Upper lobe of left lung (tissue), 6 donors: Measurements from ENCODE around the gene SAMD4A. TPM values are rescaled to one million over a fixed set of nuclear protein-coding genes. Genes with fewer than 3 reads are reported as not detected.

Experiments
- ATAC-seq, 2 donors: fragments of 200-7000 bp; cut with Tn5 transposase; one replicate each; pipeline ENCODE4 v1.9.1; 2022; ENCODE audit warnings: mild to moderate bottlenecking in 2 of 2, moderate library complexity in 2 of 2; ENCODE audit not compliant: low FRiP score in 2 of 2
- DNase-seq, 2 donors: peaks; one replicate each; pipeline ENCODE4 v3.0.0-alpha.2; 2019 to 2020
- H3K27ac ChIP-seq, 4 donors: fragments of 200-600 bp; sonication (generic); one replicate each; pipeline ENCODE4 v1.5.1; 2016 to 2019
- H3K27me3 ChIP-seq, 4 donors: fragments of 200-600 bp; sonication (generic); one replicate each; pipeline ENCODE4 v1.5.1; 2017 to 2019
- H3K36me3 ChIP-seq, 4 donors: fragments of 200-600 bp; sonication (generic); one replicate each; pipeline ENCODE4 v1.5.1; 2016 to 2019
- H3K4me1 ChIP-seq, 4 donors: fragments of 200-600 bp; sonication (generic); one replicate each; pipeline ENCODE4 v1.5.1; 2018 to 2019
- H3K4me3 ChIP-seq, 4 donors: fragments of 200-600 bp; sonication (generic); one replicate each; pipeline ENCODE4 v1.5.1; 2017 to 2019; ENCODE audit warnings: mild to moderate bottlenecking in 2 of 4, moderate library complexity in 1 of 4
- H3K9me3 ChIP-seq, 4 donors: fragments of 200-600 bp; sonication (generic); one replicate each; pipeline ENCODE4 v1.5.1; 2018 to 2019
- CTCF ChIP-seq, 6 experiments: fragments of 450-650 bp in 4 of 6; fragments of 200-600 bp in 2 of 6; sonication (generic) in 2 of 6; IDR thresholded peaks; one replicate each; pipeline ENCODE4 v1.5.1; 2016 to 2019; ENCODE audit warnings: antibody characterized with exemption in 6 of 6
- EP300 ChIP-seq, 4 donors: sonication (generic); formaldehyde crosslinking; IDR thresholded peaks; one replicate each; pipeline ENCODE4 v1.5.1; 2017; ENCODE audit warnings: antibody characterized with exemption in 4 of 4, control low read depth in 2 of 4
- POLR2A ChIP-seq, 4 donors: fragments of 450-650 bp; IDR thresholded peaks; one replicate each; pipeline ENCODE4 v1.5.1; 2016 to 2017; ENCODE audit warnings: antibody characterized with exemption in 4 of 4, mild to moderate bottlenecking in 2 of 4
- POLR2AphosphoS5 ChIP-seq, 2 donors: sonication (generic); formaldehyde crosslinking; IDR thresholded peaks; one replicate each; pipeline ENCODE4 v1.5.1; 2017; ENCODE audit warnings: antibody characterized with exemption in 2 of 2
- WGBS, 2 donors: methylation state at CpG; one replicate each; pipeline ENCODE4 v1.1.5; 2017 to 2018; 5-methylcytosine and 5-hydroxymethylcytosine counted together
- total RNA-seq, 6 donors: library from RNA; depleted of rRNA in 4 of 6; stranded (reverse); fragments of >200 nt in 4 of 6; gene quantifications; one replicate each; pipeline versions ENCODE4 v1.1.0 to v1.2.1, GENCODE V29; 2016 to 2021
- donor health status: DM: no; HTN: no; CAD: no; lungs with moderate emphysema.
- donor health status: DM: no; HTN: yes; CAD: no; lungs with severe emphysema.

Gene SAMD4A
- total RNA-seq, 6 donors from 2014 or later: 26.0 to 68.3 (median 37.0) TPM

DNA sequence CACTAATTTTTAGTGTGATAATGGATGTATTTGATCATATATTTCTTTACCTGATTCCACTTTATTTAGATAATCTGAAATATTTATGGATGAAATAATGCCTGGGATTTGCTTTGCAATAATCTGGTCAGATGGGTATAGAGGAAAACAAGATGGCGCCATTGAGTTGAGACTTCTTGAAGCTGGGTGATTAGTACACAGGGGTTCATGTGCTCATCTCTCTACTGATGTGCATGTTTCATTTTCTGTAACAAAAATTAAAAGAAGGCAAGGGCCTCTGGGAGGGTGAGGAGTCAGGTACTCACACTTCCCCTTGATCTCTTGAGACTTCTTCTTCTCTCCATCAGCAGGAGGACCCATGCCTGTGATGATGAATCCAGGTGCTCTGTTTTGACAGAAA, 273.9 kb downstream of the SAMD4A start:
- WGBS, 2 donors: 97 to 100% methylated on average over 1 of the region's 1 CpG

More for the DNA sequence above, 273.9 kb downstream of the SAMD4A start:
- Histone ChIP-seq H3K4me3 (no peak overlapping the region), H3K27me3 (no peaks in the 10 kb centered on the region), H3K36me3 (peaks cover 0 to 4% (median 1%) of the 10 kb centered on the region in 4 donors), H3K27ac (no peak overlapping the region), H3K9me3 (no peaks in the 10 kb centered on the region), H3K4me1 (peaks cover 0 to 11% (median 4%) of the 10 kb centered on the region in 4 donors)
- ATAC-seq (no peak), DNase-seq (no peak)
- no peak for TF ChIP-seq CTCF (IDR thresholded peaks at IDR 0.05)
- no peak for TF ChIP-seq POLR2A (IDR thresholded peaks at IDR 0.05)
- no peak for TF ChIP-seq EP300 (IDR thresholded peaks at IDR 0.05)
- TF ChIP-seq POLR2AphosphoS5 (IDR thresholded peaks at IDR 0.05): no peak

Other genes starting within 250 kb of the SAMD4A start
- 1 to 10 TPM in 4 of 6 donors, not detected in 2; 1.7 to 3.6 (median 3.1) TPM for gene CDKN3, start 170.1 kb upstream of the SAMD4A start, total RNA-seq
- 100 to 1,000 TPM in 1 of 6 donors, 10 to 100 TPM in 5; 37.7 to 105 (median 57.9) TPM for gene CNIH1, start 125.8 kb upstream of the SAMD4A start, total RNA-seq
- gene GMFB, start 78.1 kb upstream of the SAMD4A start, total RNA-seq: 10 to 100 TPM; 18.0 to 72.4 (median 43.9) TPM
- gene CGRRF1, start 57.2 kb upstream of the SAMD4A start, total RNA-seq: 10 to 100 TPM in 4 of 6 donors, 1 to 10 TPM in 2; 2.1 to 24.0 (median 16.7) TPM